GM10266 (cell line): Measurements from ENCODE around the gene HABP4.

Experiments
- DNase-seq: peaks from one replicate; pipeline ENCODE4 v3.0.0; 2012; ENCODE audit errors: extremely low spot score
- CTCF ChIP-seq: IDR thresholded peaks from 2 replicates; pipeline ENCODE4 v1.5.1; 2012; ENCODE audit warnings: mild to moderate bottlenecking, low read depth; ENCODE audit not compliant: control insufficient read depth, insufficient read depth; ENCODE audit errors: missing control alignments

The HABP4 gene

GRCh38 chr9:96503918-96504317, 53.9 kb downstream of the HABP4 start:
- no peak for TF ChIP-seq CTCF
- no peak for DNase-seq

DNA sequence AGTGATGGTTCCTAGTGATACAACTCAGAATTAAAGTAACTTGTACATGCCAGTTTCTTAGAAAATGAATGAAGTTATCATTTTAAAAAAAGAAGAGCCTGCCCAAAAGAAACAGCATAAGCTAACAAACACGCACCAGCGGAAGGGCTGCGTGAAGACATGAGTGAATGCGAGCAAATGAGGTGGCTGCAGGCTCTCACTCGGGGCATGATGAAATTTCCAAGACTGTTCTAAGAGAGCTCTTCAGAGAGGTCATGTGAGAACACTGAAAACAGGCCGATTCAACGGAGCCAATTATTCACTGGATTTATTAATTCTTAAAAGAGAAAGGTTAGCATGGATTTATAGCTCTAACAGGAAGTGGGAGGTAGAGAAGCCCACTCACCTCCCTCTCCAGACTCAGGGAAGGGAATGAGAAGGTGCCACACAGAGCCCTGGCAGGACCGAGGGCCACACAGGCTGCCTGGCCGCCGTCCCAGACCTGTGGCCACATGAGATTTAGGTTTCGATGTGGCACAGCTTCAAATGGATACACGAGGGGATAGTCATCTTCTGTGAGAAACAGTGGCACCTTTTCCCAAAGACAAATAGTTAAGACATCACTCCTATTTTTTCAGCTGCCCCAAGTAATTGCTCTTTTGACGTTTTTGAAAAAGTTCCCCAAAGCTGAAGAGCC, 55.5 kb downstream of the HABP4 start:
- no peak for TF ChIP-seq CTCF
- no peak for DNase-seq

GRCh38 chr9:96508227-96508940, 58.4 kb downstream of the HABP4 start:
- no peak for TF ChIP-seq CTCF
- no peak for DNase-seq

GRCh38 chr9:96509026-96509425, 59.1 kb downstream of the HABP4 start:
- DNase-seq = no peak
- TF ChIP-seq CTCF = no peak

DNA sequence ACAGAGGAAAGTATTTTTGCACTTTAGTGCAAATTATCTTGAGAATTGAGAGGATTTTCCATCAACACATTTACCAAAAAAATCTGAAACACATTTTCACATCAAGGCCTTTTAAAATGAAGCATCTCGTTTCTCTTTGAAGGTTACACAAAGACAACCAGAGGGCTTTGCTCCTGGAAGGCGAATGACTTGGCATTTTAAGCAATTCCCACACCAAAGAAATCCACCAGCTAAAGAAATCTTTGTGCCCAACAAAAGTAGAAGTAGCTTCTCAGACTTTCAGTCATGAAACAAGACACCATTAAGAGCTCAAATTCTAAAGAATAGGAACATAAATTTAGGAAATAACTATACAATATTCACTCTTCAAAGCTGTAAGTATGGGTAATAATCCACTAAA, 59.9 kb downstream of the HABP4 start:
- TF ChIP-seq CTCF = no peak
- no peak for DNase-seq

- no peak for DNase-seq
- no peak for TF ChIP-seq CTCF
Measured at GRCh38 chr9:96510258-96510657, 60.3 kb downstream of the HABP4 start.

- no peak for DNase-seq
- TF ChIP-seq CTCF = no peak
Measured at GRCh38 chr9:96512240-96512639, 62.3 kb downstream of the HABP4 start.
